Adipocyte (in vitro differentiated cells): Measurements from ENCODE around the gene TMEM61.

Experiments
- DNase-seq: peaks from one replicate; pipeline ENCODE4 v3.0.0-alpha.2; 2015; ENCODE audit warnings: low read depth
- H3K27me3 ChIP-seq: replicated peaks from 2 replicates; pipeline ENCODE4 v1.7.0; 2013; ENCODE audit warnings: mild to moderate bottlenecking, low read length, moderate library complexity; ENCODE audit not compliant: control insufficient read depth, insufficient read depth
- H3K36me3 ChIP-seq: 2 replicates; pipeline ENCODE4 v1.7.0; 2013; ENCODE audit warnings: low read length, mild to moderate bottlenecking, moderate library complexity; ENCODE audit not compliant: control insufficient read depth, insufficient read depth, severe bottlenecking
- H3K4me1 ChIP-seq: 2 replicates; pipeline ENCODE4 v1.7.0; 2013; ENCODE audit warnings: mild to moderate bottlenecking, low read length, moderate library complexity; ENCODE audit not compliant: control insufficient read depth, insufficient read depth
- H3K4me3 ChIP-seq: 2 replicates; pipeline ENCODE4 v1.7.0; 2013; ENCODE audit warnings: mild to moderate bottlenecking, low read length, moderate library complexity
- H3K9ac ChIP-seq: 2 replicates; pipeline ENCODE4 v1.7.0; 2013; ENCODE audit warnings: mild to moderate bottlenecking, low read length, moderate library complexity
- H3K9me3 ChIP-seq: 2 replicates; pipeline ENCODE4 v1.7.0; 2013; ENCODE audit warnings: mild to moderate bottlenecking, low read length, moderate library complexity; ENCODE audit not compliant: control insufficient read depth

Gene TMEM61

GRCh38 chr1:54947540-54947939 is 32.9 kb upstream of the TMEM61 start:
- no peaks in the 10 kb centered on the region for H3K36me3 ChIP-seq
- H3K4me3 ChIP-seq, result no peak overlapping the region
- DNase-seq, result no peak
- peaks cover 18% of the 10 kb centered on the region for H3K4me1 ChIP-seq
- no peak overlapping the region for H3K9ac ChIP-seq
- H3K9me3 ChIP-seq, result no peaks in the 10 kb centered on the region
- H3K27me3 ChIP-seq, result no peaks in the 10 kb centered on the region

- Histone ChIP-seq H3K9me3 (no peaks in the 10 kb centered on the region), H3K9ac (no peak overlapping the region), H3K4me3 (no peak overlapping the region), H3K27me3 (no peaks in the 10 kb centered on the region), H3K4me1 (peaks cover 25% of the 10 kb centered on the region), H3K36me3 (no peaks in the 10 kb centered on the region)
- no peak for DNase-seq
Measured at GRCh38 chr1:54949053-54949452, 31.4 kb upstream of the TMEM61 start.

GRCh38 chr1:54950006-54950368 is 30.4 kb upstream of the TMEM61 start:
- H3K9me3 ChIP-seq, result peaks cover 5% of the 10 kb centered on the region
- H3K4me3 ChIP-seq, result peak overlapping the region; percentile 59
- H3K4me1 ChIP-seq, result peaks cover 25% of the 10 kb centered on the region
- no peaks in the 10 kb centered on the region for H3K27me3 ChIP-seq
- no peaks in the 10 kb centered on the region for H3K36me3 ChIP-seq
- peak; percentile 53 for DNase-seq
- peak overlapping the region; percentile 81 for H3K9ac ChIP-seq

- H3K36me3 ChIP-seq, result no peaks in the 10 kb centered on the region
- DNase-seq, result peak; percentile 95
- peak overlapping the region; percentile 81 for H3K9ac ChIP-seq
- peaks cover 29% of the 10 kb centered on the region for H3K4me1 ChIP-seq
- H3K27me3 ChIP-seq, result no peaks in the 10 kb centered on the region
- H3K4me3 ChIP-seq, result peak overlapping the region; percentile 59
- peaks cover 5% of the 10 kb centered on the region for H3K9me3 ChIP-seq
Measured at GRCh38 chr1:54950369-54951163, 29.9 kb upstream of the TMEM61 start.

GRCh38 chr1:54951810-54952226 is 28.6 kb upstream of the TMEM61 start:
- Histone ChIP-seq H3K27me3 (no peaks in the 10 kb centered on the region), H3K9me3 (peaks cover 8% of the 10 kb centered on the region), H3K4me3 (no peak overlapping the region), H3K9ac (no peak overlapping the region), H3K4me1 (peaks cover 37% of the 10 kb centered on the region), H3K36me3 (no peaks in the 10 kb centered on the region)
- DNase-seq, result no peak

GRCh38 chr1:54952950-54953718 is 27.3 kb upstream of the TMEM61 start:
- H3K4me3 ChIP-seq, result no peak overlapping the region
- H3K27me3 ChIP-seq, result no peaks in the 10 kb centered on the region
- peaks cover 18% of the 10 kb centered on the region for H3K9me3 ChIP-seq
- DNase-seq, result no peak
- no peak overlapping the region for H3K9ac ChIP-seq
- peaks cover 37% of the 10 kb centered on the region for H3K4me1 ChIP-seq
- H3K36me3 ChIP-seq, result no peaks in the 10 kb centered on the region

GRCh38 chr1:54953846-54954245 is 26.6 kb upstream of the TMEM61 start:
- H3K4me1 ChIP-seq, result peaks cover 37% of the 10 kb centered on the region
- H3K9ac ChIP-seq, result no peak overlapping the region
- H3K4me3 ChIP-seq, result no peak overlapping the region
- H3K36me3 ChIP-seq, result no peaks in the 10 kb centered on the region
- no peak for DNase-seq
- H3K27me3 ChIP-seq, result no peaks in the 10 kb centered on the region
- H3K9me3 ChIP-seq, result peaks cover 21% of the 10 kb centered on the region

GRCh38 chr1:54955359-54955758 is 25.1 kb upstream of the TMEM61 start:
- Histone ChIP-seq H3K4me1 (peaks cover 30% of the 10 kb centered on the region), H3K36me3 (no peaks in the 10 kb centered on the region), H3K27me3 (no peaks in the 10 kb centered on the region), H3K9me3 (peaks cover 25% of the 10 kb centered on the region), H3K4me3 (no peak overlapping the region), H3K9ac (peak overlapping the region; percentile 71)
- peak; percentile 20 for DNase-seq

- Histone ChIP-seq H3K4me1 (peaks cover 23% of the 10 kb centered on the region), H3K36me3 (no peaks in the 10 kb centered on the region), H3K27me3 (no peaks in the 10 kb centered on the region), H3K9me3 (peaks cover 25% of the 10 kb centered on the region), H3K9ac (no peak overlapping the region), H3K4me3 (no peak overlapping the region)
- no peak for DNase-seq
Measured at GRCh38 chr1:54956726-54957125, 23.7 kb upstream of the TMEM61 start.

- Histone ChIP-seq H3K36me3 (no peaks in the 10 kb centered on the region), H3K4me3 (no peak overlapping the region)
- DNase-seq, result no peak
Measured at GRCh38 chr1:54959241-54959640, 21.2 kb upstream of the TMEM61 start.

GRCh38 chr1:54962612-54963395 is 17.6 kb upstream of the TMEM61 start:
- no peak overlapping the region for H3K4me3 ChIP-seq
- H3K9ac ChIP-seq, result no peak overlapping the region
- DNase-seq, result no peak
- H3K4me1 ChIP-seq, result peaks cover 8% of the 10 kb centered on the region
- H3K9me3 ChIP-seq, result peaks cover 10% of the 10 kb centered on the region
- no peaks in the 10 kb centered on the region for H3K36me3 ChIP-seq
- no peaks in the 10 kb centered on the region for H3K27me3 ChIP-seq

More at GRCh38 chr1:54959241-54959640, 21.2 kb upstream of the TMEM61 start:
- no peak overlapping the region for H3K9ac ChIP-seq
- H3K4me1 ChIP-seq, result peaks cover 15% of the 10 kb centered on the region
- peaks cover 25% of the 10 kb centered on the region for H3K9me3 ChIP-seq
- no peaks in the 10 kb centered on the region for H3K27me3 ChIP-seq
